NT2/D1 (cell line): ENCODE data around the gene RHOB.
A peak's percentile ranks its signal among the peaks of the same experiment; 100 is the strongest.
"Not testable (repeated sequence)": the region's sequence is repeated elsewhere in the genome, so short reads cannot be mapped to it uniquely, and the experiment has no call there.

Source experiments
- DNase-seq: peaks from one replicate; pipeline ENCODE4 v3.0.0-alpha.2; 2011; ENCODE audit warnings: low read depth, low spot score
- H3K27me3 ChIP-seq: 2 replicates; pipeline ENCODE4 v1.6.0; 2011; ENCODE audit warnings: mild to moderate bottlenecking; ENCODE audit not compliant: insufficient read length, insufficient read depth
- H3K36me3 ChIP-seq: 2 replicates; pipeline ENCODE4 v1.6.1; 2011; ENCODE audit warnings: mild to moderate bottlenecking, low read length, mixed read lengths; ENCODE audit not compliant: insufficient read depth, insufficient read length
- H3K4me1 ChIP-seq: 2 replicates; pipeline ENCODE4 v1.5.1; 2011; ENCODE audit not compliant: insufficient read depth, insufficient read length
- H3K4me3 ChIP-seq: 2 replicates; pipeline ENCODE4 v1.5.1; 2011; ENCODE audit warnings: low read depth; ENCODE audit not compliant: insufficient read length
- H3K9ac ChIP-seq: 2 replicates; pipeline ENCODE4 v1.6.0; 2011; ENCODE audit warnings: low read depth; ENCODE audit not compliant: insufficient read length
- H3K9me3 ChIP-seq: 2 replicates; pipeline ENCODE4 v1.5.1; 2011; ENCODE audit warnings: mild to moderate bottlenecking, low read length; ENCODE audit not compliant: insufficient read depth
- SUZ12 ChIP-seq: IDR thresholded peaks from 2 replicates; pipeline ENCODE4 v1.6.1; 2011; ENCODE audit not compliant: insufficient read length, insufficient read depth; ENCODE audit errors: extremely low read depth
- YY1 ChIP-seq: IDR thresholded peaks from 2 replicates; pipeline ENCODE4 v1.6.1; 2011; ENCODE audit not compliant: insufficient read length, insufficient read depth
- ZNF274 ChIP-seq: IDR thresholded peaks from 2 replicates; pipeline ENCODE4 v1.6.1; 2011; ENCODE audit warnings: mild to moderate bottlenecking, low read depth, low read length

The RHOB gene

GRCh38 chr2:20404950-20405349 lies 41.9 kb upstream of the RHOB start:
- Histone ChIP-seq H3K9me3 (peaks cover 13% of the 10 kb centered on the region), H3K4me3 (no peak overlapping the region), H3K4me1 (no peaks in the 10 kb centered on the region), H3K36me3 (no peaks in the 10 kb centered on the region), H3K27me3 (no peaks in the 10 kb centered on the region), H3K9ac (no peak overlapping the region)
- no peak for TF ChIP-seq SUZ12
- TF ChIP-seq YY1: no peak
- TF ChIP-seq ZNF274: no peak
- DNase-seq: no peak

GRCh38 chr2:20409039-20409438 lies 37.8 kb upstream of the RHOB start:
- H3K9ac ChIP-seq: no peak overlapping the region
- no peak for DNase-seq
- no peaks in the 10 kb centered on the region for H3K36me3 ChIP-seq
- no peaks in the 10 kb centered on the region for H3K4me1 ChIP-seq
- H3K4me3 ChIP-seq: no peak overlapping the region
- peaks cover 18% of the 10 kb centered on the region for H3K9me3 ChIP-seq
- H3K27me3 ChIP-seq: no peaks in the 10 kb centered on the region
- TF ChIP-seq SUZ12: no peak
- no peak for TF ChIP-seq ZNF274
- TF ChIP-seq YY1: no peak

- Histone ChIP-seq H3K27me3 (no peaks in the 10 kb centered on the region), H3K4me1 (no peaks in the 10 kb centered on the region), H3K9me3 (peaks cover 18% of the 10 kb centered on the region), H3K36me3 (no peaks in the 10 kb centered on the region), H3K4me3 (no peak overlapping the region), H3K9ac (no peak overlapping the region)
- no peak for TF ChIP-seq SUZ12
- TF ChIP-seq ZNF274: no peak
- TF ChIP-seq YY1: no peak
- no peak for DNase-seq
Measured at GRCh38 chr2:20410556-20411277, 36.2 kb upstream of the RHOB start.

DNA sequence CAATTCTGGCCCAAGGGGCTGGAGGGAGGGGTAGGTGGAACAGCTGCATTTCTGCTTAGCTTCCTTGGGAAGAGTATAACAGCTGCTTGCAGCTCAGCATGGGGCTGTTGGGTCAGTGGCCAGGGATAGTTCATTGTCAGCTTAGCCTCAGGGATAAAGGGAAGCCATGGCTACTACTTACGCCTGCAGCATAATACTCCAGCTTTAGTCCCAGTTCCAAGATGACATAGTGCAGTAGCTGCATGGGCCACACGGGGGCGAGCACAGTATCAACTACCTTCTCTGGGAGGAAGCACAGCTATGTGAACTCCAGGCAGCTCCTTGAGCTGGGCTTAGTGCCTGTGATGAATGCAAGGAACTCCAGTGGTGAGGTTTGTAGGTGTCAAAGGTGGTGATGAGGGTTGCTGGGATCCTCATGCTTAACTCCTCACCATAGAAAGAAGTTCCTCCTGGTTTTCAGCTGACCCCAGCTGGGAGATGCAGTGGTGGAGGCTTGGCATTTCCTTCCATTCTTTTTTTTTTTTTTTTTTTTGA lies 35.4 kb upstream of the RHOB start:
- no peaks in the 10 kb centered on the region for H3K27me3 ChIP-seq
- peak; percentile 79 for DNase-seq
- TF ChIP-seq ZNF274 (no peak), SUZ12 (no peak)
- H3K9ac ChIP-seq: no peak overlapping the region
- no peaks in the 10 kb centered on the region for H3K36me3 ChIP-seq
- no peaks in the 10 kb centered on the region for H3K4me1 ChIP-seq
- no peak overlapping the region for H3K4me3 ChIP-seq
- peaks cover 18% of the 10 kb centered on the region for H3K9me3 ChIP-seq

DNA sequence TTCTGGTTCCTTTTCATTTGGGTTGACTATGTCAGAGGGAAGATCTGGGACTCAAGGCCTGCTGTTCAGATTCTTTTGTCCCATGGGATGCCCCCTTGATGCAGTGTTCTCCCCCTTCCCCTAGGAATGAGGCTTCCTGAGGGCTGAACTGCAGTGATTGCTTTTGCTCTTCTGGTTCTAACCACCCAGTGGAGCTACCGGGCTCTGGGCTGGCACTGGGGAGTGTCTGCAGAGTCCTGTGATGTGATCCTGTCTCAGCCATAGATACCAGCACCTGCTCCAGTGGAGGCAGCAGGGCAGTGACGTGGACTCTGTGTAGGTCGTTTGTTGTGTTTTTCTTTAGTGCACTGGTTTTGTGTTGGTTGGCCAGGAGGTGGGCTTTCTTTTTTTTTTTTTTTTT lies 32.1 kb upstream of the RHOB start:
- Histone ChIP-seq H3K4me1 (no peaks in the 10 kb centered on the region), H3K9me3 (peaks cover 6% of the 10 kb centered on the region; the same call in 1 of the 2 replicates), H3K4me3 (no peak overlapping the region), H3K27me3 (no peaks in the 10 kb centered on the region), H3K9ac (no peak overlapping the region), H3K36me3 (no peaks in the 10 kb centered on the region)
- DNase-seq: no peak
- TF ChIP-seq ZNF274: no peak
- no peak for TF ChIP-seq YY1

GRCh38 chr2:20415511-20415918 lies 31.4 kb upstream of the RHOB start:
- H3K36me3 ChIP-seq: no peaks in the 10 kb centered on the region
- no peak overlapping the region for H3K4me3 ChIP-seq
- no peaks in the 10 kb centered on the region for H3K4me1 ChIP-seq
- DNase-seq: no peak
- H3K9me3 ChIP-seq: no peaks in the 10 kb centered on the region; the same call in 1 of the 2 replicates
- no peaks in the 10 kb centered on the region for H3K27me3 ChIP-seq
- no peak for TF ChIP-seq YY1
- no peak for TF ChIP-seq SUZ12
- no peak for TF ChIP-seq ZNF274
- no peak overlapping the region for H3K9ac ChIP-seq

DNA sequence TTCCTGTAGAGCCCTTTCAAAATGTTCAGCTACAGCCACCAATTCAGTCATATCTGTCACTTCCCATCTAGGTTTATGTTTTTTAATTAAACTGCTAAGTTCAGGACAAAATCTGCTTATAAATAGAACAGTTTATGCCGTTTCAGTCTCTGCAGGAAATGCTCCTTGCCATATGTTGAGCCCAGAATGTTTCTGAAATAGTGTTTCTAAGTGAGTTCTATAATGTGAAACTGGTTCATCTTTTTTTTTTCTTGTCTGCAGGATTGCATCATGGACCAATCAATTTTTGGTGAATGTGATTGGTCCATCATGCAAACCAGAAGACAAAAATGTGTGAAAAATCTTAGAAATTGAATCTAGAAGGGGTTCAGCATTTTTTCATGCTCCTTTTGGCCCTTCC lies 30.2 kb upstream of the RHOB start:
- Histone ChIP-seq H3K4me3 (no peak overlapping the region), H3K4me1 (no peaks in the 10 kb centered on the region), H3K27me3 (no peaks in the 10 kb centered on the region), H3K9me3 (no peaks in the 10 kb centered on the region), H3K9ac (no peak overlapping the region), H3K36me3 (no peaks in the 10 kb centered on the region)
- TF ChIP-seq YY1 (no peak), ZNF274 (no peak), SUZ12 (no peak)
- no peak for DNase-seq

- H3K27me3 ChIP-seq, H3K36me3 ChIP-seq, H3K4me1 ChIP-seq, H3K9me3 ChIP-seq, H3K4me3 ChIP-seq, H3K9ac ChIP-seq, DNase-seq: not testable (repeated sequence)
Measured at GRCh38 chr2:20417230-20417821, 29.5 kb upstream of the RHOB start.
